Keratinocyte (primary cell): Measurements from ENCODE around the gene PRKCE.

Source experiments
- EZH2 ChIP-seq: IDR thresholded peaks from one replicate; pipeline ENCODE4 v1.6.1; 2012; ENCODE audit warnings: inconsistent platforms, mild to moderate bottlenecking, low read length, moderate library complexity
- TF ChIP-seq, protein P1 (sequence below), 3 experiments: IDR thresholded peaks in 1 of 3; conservative IDR thresholded peaks in 1 of 3; optimal IDR thresholded peaks in 1 of 3; 2 replicates in 2 of 3; 3 replicates in 1 of 3; pipeline versions ENCODE3 to v1.5.1; 2011; ENCODE audit warnings: low read length in 3 of 3, mild to moderate bottlenecking in 3 of 3, moderate library complexity in 2 of 3, control low read depth in 1 of 3, inconsistent platforms in 1 of 3; ENCODE audit not compliant: insufficient read depth in 2 of 3; ENCODE audit errors: extremely low read depth in 1 of 3

DNA sequence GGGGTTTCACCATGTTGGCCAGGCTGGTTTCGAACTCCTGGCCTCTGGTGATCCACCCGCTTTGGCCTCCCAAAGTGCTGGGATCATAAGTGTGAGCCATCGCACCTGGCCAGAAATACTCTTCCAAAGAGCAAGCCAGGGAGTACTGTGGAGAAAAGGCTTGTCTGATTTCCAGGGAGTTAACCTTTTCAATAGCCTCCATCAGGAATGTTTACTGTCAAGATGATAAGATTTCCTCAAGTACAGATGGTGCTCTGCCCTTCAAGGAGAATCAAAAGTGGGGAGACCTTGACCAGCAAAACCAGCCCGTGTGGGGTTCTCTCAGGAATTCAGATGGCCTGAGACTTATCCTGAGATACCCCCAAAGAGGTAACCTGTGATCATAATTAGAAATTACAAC, 237.2 kb downstream of the PRKCE start:
- TF ChIP-seq, protein P1, sequence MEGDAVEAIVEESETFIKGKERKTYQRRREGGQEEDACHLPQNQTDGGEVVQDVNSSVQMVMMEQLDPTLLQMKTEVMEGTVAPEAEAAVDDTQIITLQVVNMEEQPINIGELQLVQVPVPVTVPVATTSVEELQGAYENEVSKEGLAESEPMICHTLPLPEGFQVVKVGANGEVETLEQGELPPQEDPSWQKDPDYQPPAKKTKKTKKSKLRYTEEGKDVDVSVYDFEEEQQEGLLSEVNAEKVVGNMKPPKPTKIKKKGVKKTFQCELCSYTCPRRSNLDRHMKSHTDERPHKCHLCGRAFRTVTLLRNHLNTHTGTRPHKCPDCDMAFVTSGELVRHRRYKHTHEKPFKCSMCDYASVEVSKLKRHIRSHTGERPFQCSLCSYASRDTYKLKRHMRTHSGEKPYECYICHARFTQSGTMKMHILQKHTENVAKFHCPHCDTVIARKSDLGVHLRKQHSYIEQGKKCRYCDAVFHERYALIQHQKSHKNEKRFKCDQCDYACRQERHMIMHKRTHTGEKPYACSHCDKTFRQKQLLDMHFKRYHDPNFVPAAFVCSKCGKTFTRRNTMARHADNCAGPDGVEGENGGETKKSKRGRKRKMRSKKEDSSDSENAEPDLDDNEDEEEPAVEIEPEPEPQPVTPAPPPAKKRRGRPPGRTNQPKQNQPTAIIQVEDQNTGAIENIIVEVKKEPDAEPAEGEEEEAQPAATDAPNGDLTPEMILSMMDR (optimal IDR thresholded peaks at IDR 0.05 in 1 of 3, IDR thresholded peaks at IDR 0.05 in 1 of 3, conservative IDR thresholded peaks at IDR 0.05 in 1 of 3; ENCODE audit: extremely low read depth in 1 of 3, insufficient read depth in 2 of 3, low read length in 3 of 3): no peak
- TF ChIP-seq EZH2: no peak
